K562 (cell line): Measurements from ENCODE around the gene AMZ2. TPM values are rescaled to one million over a fixed set of nuclear protein-coding genes. Genes with fewer than 3 reads are reported as not detected.

Experiments
- BCOR ChIP-seq: fragments of 450-650 bp; IDR thresholded peaks from 2 replicates; pipeline ENCODE4 v1.6.1; 2016
- CBFA2T3 ChIP-seq: fragments of 450-650 bp; IDR thresholded peaks from 2 replicates; pipeline ENCODE4 v1.6.1; 2017
- CBX3 ChIP-seq, 2 experiments: IDR thresholded peaks; 1 replicate in 1 of 2; 2 replicates in 1 of 2; pipeline ENCODE4 v1.6.1; 2012; ENCODE audit warnings: inconsistent platforms in 2 of 2, low read length in 2 of 2, borderline replicate concordance in 1 of 2, control low read depth in 1 of 2
- CHD1 ChIP-seq: fragments of 200-600 bp; sonication (generic); IDR thresholded peaks from one replicate; pipeline ENCODE4 v1.6.1; 2012; ENCODE audit warnings: mild to moderate bottlenecking, moderate library complexity, low read length, inconsistent platforms
- CLOCK ChIP-seq: fragments of 250-450 bp; sonication (Bioruptor Pico); IDR thresholded peaks from 2 replicates; pipeline ENCODE4 v1.4.0; 2020; ENCODE audit warnings: mild to moderate bottlenecking, moderate library complexity, borderline replicate concordance
- CXXC5 ChIP-seq: fragments of 250-450 bp; sonication (Bioruptor Pico); IDR thresholded peaks from 2 replicates; pipeline ENCODE4 v1.8.0; 2022; ENCODE audit warnings: inconsistent platforms, mild to moderate bottlenecking, moderate library complexity
- GTF2A2 ChIP-seq: IDR thresholded peaks from 2 replicates; pipeline ENCODE4 v1.6.1; 2016; ENCODE audit warnings: mild to moderate bottlenecking, missing genetic modification characterization, missing compliant biosample characterization
- MAFG ChIP-seq: fragments of 450-650 bp; conservative IDR thresholded peaks from 2 replicates; pipeline ENCODE4 v1.6.1; 2016; ENCODE audit warnings: missing genetic modification characterization, missing compliant biosample characterization
- MCM5 ChIP-seq: fragments of 450-650 bp; IDR thresholded peaks from 2 replicates; pipeline ENCODE4 v1.6.1; 2016; ENCODE audit warnings: low read depth
- MTA2 ChIP-seq: fragments of 450-650 bp; IDR thresholded peaks from 2 replicates; pipeline ENCODE4 v1.6.1; 2016; ENCODE audit warnings: low read depth
- NFRKB ChIP-seq: fragments of 450-650 bp; IDR thresholded peaks from 2 replicates; pipeline ENCODE4 v1.6.1; 2016; ENCODE audit warnings: low read depth
- PHF21A ChIP-seq: fragments of 450-650 bp; IDR thresholded peaks from 2 replicates; pipeline ENCODE4 v1.6.1; 2017; ENCODE audit warnings: low read depth, borderline replicate concordance
- POU5F1 ChIP-seq: fragments of 150-350 bp; IDR thresholded peaks from 2 replicates; pipeline ENCODE4 v1.6.1; 2014; ENCODE audit warnings: borderline replicate concordance, low read length, low read depth, mild to moderate bottlenecking; ENCODE audit not compliant: partially characterized antibody
- RHOXF2B ChIP-seq: fragments of 250-450 bp; sonication (Bioruptor Pico); conservative IDR thresholded peaks from 2 replicates; pipeline ENCODE4 v1.5.1; 2021
- SMARCA4 ChIP-seq: fragments of 450-650 bp; IDR thresholded peaks from 2 replicates; pipeline ENCODE4 v1.6.1; 2016
- TAF15 ChIP-seq: fragments of 200-400 bp; formaldehyde crosslinking; IDR thresholded peaks from 2 replicates; pipeline ENCODE4 v1.6.1; 2017; ENCODE audit warnings: mild to moderate bottlenecking, low read depth, low read length, moderate library complexity
- TBL1XR1 ChIP-seq, 2 experiments: IDR thresholded peaks; 2 replicates each; pipeline ENCODE4 v1.6.1; 2012; ENCODE audit warnings: improper control_type of control experiment in 2 of 2, low read length in 2 of 2, mild to moderate bottlenecking in 1 of 2
- TCF3 ChIP-seq: sonication (generic); formaldehyde crosslinking; IDR thresholded peaks from 2 replicates; pipeline ENCODE4 v1.4.0; 2020; ENCODE audit warnings: mild to moderate bottlenecking, missing genetic modification reagents
- THRA ChIP-seq: fragments of 450-650 bp; IDR thresholded peaks from 2 replicates; pipeline ENCODE4 v1.6.1; 2017; ENCODE audit warnings: mild to moderate bottlenecking, moderate library complexity
- U2AF1 ChIP-seq: fragments of 200-400 bp; formaldehyde crosslinking; optimal IDR thresholded peaks from 2 replicates; pipeline ENCODE3; 2017; ENCODE audit warnings: mild to moderate bottlenecking, low read depth, low read length, moderate library complexity
- ZBTB1 ChIP-seq: sonication (generic); formaldehyde crosslinking; IDR thresholded peaks from 2 replicates; pipeline ENCODE4 v1.8.1; 2023; ENCODE audit warnings: missing genetic modification reagents, low read depth, mild to moderate bottlenecking, borderline replicate concordance
- ZC3H4 ChIP-seq: sonication (generic); formaldehyde crosslinking; IDR thresholded peaks from 2 replicates; pipeline ENCODE4 v1.9.0; 2021; ENCODE audit warnings: missing genetic modification reagents, borderline replicate concordance
- ZFP1 ChIP-seq: fragments of 450-650 bp; formaldehyde crosslinking; IDR thresholded peaks from 2 replicates; pipeline ENCODE4 v1.4.0; 2020; ENCODE audit warnings: mild to moderate bottlenecking, mixed read lengths
- ZKSCAN8 ChIP-seq: fragments of 200-800 bp; sonication (Bioruptor generic); IDR thresholded peaks from 2 replicates; pipeline ENCODE4 v1.6.1; 2016; ENCODE audit warnings: missing genetic modification characterization, missing compliant biosample characterization
- ZNF146 ChIP-seq: IDR thresholded peaks from one replicate; pipeline ENCODE4 v1.6.1; 2018; ENCODE audit warnings: missing compliant biosample characterization; ENCODE audit not compliant: unreplicated experiment
- ZNF280B ChIP-seq: fragments of 250-450 bp; sonication (Bioruptor Pico); IDR thresholded peaks from 2 replicates; pipeline ENCODE4 v1.5.1; 2021; ENCODE audit warnings: mild to moderate bottlenecking
- ZNF282 ChIP-seq: sonication (generic); formaldehyde crosslinking; IDR thresholded peaks from 2 replicates; pipeline ENCODE4 v1.8.1; 2023; ENCODE audit warnings: missing genetic modification reagents
- polyA plus RNA-seq, 8 experiments: library from polyadenylated mRNA; depleted of rRNA in 4 of 8; stranded (reverse) in 5 of 8; unstranded in 3 of 8; fragments of >200 nt; fragmentation: Nextera tagmentation in 2 of 8; fragmentation: Illumina TruSeq in 1 of 8; extraction: Ambion mirVana in 2 of 8; extraction: Trizol in 1 of 8; gene quantifications; 2 replicates each; pipeline versions ENCODE4 v1.2.1 to v1.2.3, GENCODE V29; 2011 to 2014; ENCODE audit warnings: inconsistent platforms in 1 of 8, missing spikeins in 1 of 8
- total RNA-seq, 7 experiments: library from RNA; depleted of rRNA in 6 of 7; stranded (reverse); fragments of >200 nt in 6 of 7; fragmentation: Illumina TruSeq in 2 of 7; extraction: Trizol in 2 of 7; gene quantifications; 2 replicates each; pipeline versions ENCODE4 v1.2.1 to v1.2.3, GENCODE V29; 2011 to 2021; ENCODE audit warnings: low replicate concordance in 1 of 7

Gene AMZ2
- total and polyA plus RNA-seq, 9 of the 15 experiments (the other 6 are each of a cell fraction or from before 2014, with no cell fraction given): 22.6 to 92.2 (median 52.6) TPM

DNA sequence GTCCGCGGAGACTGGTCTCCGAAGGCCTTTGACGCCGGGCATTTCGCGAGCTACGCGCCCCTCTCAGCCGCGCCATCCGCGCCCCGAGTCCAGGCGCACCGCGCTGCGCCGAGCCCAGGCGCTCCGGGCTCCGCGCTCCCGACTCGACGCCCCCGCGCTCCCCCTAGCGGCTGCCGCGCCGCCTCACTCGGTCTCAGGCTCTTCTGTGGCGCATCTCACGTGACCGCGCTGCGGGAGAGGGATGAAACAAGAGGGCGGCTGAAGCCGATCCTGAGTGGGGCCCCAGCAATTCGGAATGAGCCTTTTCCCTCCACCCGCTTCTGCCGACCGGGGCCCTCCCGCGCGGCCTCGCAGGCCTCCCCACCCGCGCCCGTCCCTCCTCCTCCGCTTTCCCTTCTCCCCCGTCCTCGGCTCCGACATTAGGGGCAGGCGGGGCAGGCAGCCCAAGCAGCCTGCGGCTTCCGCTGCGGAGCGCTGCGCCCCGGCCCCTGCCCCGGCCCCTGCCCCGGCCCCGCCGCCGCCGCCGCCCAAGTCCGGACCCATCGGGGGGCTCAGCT lies 42.5 kb upstream of the AMZ2 start (continued):
- TF ChIP-seq CHD1 (no peak), MTA2 (no peak), MCM5 (no peak), TCF3 (CRISPR knock-in tag) (0 out of 2 replicates have a peak, but pooled peaks have one; percentile 8), CBFA2T3 (no peak), CBX3 (IDR thresholded peaks at IDR 0.05; ENCODE audit: borderline replicate concordance in 1 of 2, low read length in 2 of 2) (no peak), ZNF146 (CRISPR knock-in tag) (no peak), SMARCA4 (no peak), ZBTB1 (CRISPR knock-in tag) (no peak), RHOXF2B (no peak), TBL1XR1 (IDR thresholded peaks at IDR 0.05; ENCODE audit: low read length in 2 of 2) (no peak), NFRKB (no peak), THRA (no peak), CXXC5 (CRISPR knock-in tag) (peak; percentile 94), POU5F1 (no peak), U2AF1 (no peak), ZNF280B (no peak), ZC3H4 (CRISPR knock-in tag) (no peak), PHF21A (0 out of 2 replicates have a peak, but pooled peaks have one; percentile 41), BCOR (peak; percentile 83), ZKSCAN8 (no peak), TAF15 (no peak), MAFG (tag) (no peak), CLOCK (CRISPR knock-in tag) (no peak), ZFP1 (CRISPR knock-in tag) (no peak), GTF2A2 (no peak), ZNF282 (no peak)
